Esophagus muscularis mucosa (tissue), 3 donors: Measurements from ENCODE around the gene ZSCAN9.

Experiments
- EP300 ChIP-seq: sonication (generic); formaldehyde crosslinking; IDR thresholded peaks from one replicate; pipeline ENCODE4 v1.6.1; 2017; ENCODE audit warnings: antibody characterized with exemption
- TF ChIP-seq, protein P1 (sequence below), 3 experiments: fragments of 200-600 bp in 2 of 3; fragments of 450-650 bp in 1 of 3; sonication (generic) in 2 of 3; IDR thresholded peaks; one replicate each; pipeline ENCODE4 v1.5.1; 2017 to 2019; ENCODE audit warnings: antibody characterized with exemption in 3 of 3, mild to moderate bottlenecking in 2 of 3, moderate library complexity in 1 of 3

DNA sequence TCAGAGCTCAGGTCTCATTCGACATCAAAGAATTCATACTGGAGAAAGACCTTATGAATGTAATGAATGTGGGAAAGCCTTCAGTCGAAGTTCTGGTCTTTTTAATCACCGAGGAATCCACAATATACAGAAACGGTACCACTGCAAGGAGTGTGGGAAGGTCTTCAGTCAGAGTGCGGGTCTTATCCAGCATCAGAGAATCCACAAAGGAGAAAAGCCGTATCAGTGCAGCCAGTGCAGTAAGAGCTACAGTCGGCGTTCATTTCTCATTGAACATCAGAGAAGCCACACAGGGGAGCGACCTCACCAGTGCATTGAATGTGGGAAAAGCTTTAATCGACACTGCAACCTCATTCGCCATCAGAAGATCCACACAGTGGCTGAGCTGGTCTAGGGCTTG is 7.7 kb downstream of the ZSCAN9 start:
- TF ChIP-seq, protein P1, sequence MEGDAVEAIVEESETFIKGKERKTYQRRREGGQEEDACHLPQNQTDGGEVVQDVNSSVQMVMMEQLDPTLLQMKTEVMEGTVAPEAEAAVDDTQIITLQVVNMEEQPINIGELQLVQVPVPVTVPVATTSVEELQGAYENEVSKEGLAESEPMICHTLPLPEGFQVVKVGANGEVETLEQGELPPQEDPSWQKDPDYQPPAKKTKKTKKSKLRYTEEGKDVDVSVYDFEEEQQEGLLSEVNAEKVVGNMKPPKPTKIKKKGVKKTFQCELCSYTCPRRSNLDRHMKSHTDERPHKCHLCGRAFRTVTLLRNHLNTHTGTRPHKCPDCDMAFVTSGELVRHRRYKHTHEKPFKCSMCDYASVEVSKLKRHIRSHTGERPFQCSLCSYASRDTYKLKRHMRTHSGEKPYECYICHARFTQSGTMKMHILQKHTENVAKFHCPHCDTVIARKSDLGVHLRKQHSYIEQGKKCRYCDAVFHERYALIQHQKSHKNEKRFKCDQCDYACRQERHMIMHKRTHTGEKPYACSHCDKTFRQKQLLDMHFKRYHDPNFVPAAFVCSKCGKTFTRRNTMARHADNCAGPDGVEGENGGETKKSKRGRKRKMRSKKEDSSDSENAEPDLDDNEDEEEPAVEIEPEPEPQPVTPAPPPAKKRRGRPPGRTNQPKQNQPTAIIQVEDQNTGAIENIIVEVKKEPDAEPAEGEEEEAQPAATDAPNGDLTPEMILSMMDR (IDR thresholded peaks at IDR 0.05) = no peak
- no peak for TF ChIP-seq EP300
